Astrocyte of the hippocampus (primary cell): Measurements from ENCODE around the gene TRABD2A.

Experiments used
- DNase-seq: peaks from one replicate; pipeline ENCODE4 v3.0.0; 2011; ENCODE audit warnings: low read depth, low spot score

Gene TRABD2A

DNA sequence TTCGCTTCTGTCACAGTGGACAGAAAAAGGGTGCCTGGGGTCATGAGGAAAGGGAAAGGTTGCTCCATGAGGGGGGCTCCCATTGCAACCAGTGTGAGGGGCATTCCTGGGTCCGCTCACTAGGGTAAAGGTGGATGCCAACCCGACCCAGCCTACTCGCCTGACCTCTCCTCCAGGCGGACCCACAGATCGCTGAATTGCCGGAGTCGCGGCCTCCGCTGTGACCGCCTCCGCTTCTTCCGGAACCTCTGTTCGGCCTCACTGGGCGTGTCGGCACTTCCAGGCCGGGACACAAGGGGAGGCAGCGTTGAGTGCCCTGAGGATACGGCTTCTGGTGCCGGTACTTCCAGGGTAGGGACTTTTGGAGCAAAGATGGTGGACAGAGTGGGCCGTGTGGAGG, 57.1 kb downstream of the TRABD2A start:
- no peak for DNase-seq

DNA sequence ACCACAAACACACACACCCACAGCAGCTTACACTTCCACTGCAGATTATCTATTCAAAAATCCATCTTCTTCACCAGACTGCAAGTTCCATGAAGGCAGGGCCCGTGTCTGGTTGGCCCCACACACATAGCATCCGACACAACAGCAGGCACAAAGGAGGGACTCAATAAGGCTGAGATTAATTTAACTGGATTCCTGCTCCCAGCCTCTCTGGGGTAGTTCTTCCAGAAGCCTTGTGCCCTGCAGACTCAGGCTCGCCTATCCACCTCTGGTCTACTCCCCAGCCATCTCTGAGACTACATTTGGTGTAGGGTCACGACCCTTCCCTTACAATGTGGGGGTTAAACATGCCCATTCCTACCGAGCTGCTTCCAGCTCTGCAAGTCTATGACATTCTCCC, 57.7 kb downstream of the TRABD2A start:
- no peak for DNase-seq

DNA sequence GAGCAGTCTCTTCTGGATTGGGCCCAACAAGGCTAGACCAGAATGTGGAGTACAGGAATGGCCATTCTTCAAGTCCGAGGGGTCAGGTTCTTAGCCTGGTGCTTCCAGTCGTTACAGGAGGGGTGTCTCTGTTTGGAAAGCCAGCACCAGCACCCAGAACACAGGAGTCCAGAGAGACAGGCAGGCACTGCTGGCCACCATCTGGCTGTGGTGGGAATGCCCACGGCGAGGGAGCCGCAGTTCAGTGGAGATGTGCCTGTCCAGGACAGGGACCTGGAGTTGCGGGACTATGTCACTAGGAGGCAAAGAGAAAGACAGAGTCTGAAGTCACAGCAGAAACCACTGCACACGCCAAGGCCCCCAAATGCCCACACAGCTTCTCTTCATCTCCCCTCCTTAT, 59.1 kb downstream of the TRABD2A start:
- DNase-seq = no peak

DNA sequence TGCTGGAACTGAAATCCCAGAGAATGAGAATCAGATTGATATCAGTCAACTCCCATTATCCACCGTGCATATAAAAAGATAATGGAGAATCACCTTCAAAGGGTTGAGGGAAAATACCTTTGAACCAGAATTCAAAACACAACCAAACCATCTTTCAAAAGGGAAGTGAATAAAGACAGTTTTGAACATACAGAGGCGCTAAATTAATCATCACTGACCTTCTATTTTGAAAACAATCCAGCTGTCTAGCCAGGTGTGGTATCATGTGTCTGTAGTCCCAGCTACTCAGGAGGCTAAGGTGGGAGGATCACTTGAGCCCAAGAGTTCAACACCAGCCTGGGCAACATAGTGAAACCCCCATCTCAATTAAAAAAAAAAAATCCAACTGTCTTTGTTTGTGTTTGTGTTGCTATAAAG, 63.6 kb downstream of the TRABD2A start:
- no peak for DNase-seq

DNA sequence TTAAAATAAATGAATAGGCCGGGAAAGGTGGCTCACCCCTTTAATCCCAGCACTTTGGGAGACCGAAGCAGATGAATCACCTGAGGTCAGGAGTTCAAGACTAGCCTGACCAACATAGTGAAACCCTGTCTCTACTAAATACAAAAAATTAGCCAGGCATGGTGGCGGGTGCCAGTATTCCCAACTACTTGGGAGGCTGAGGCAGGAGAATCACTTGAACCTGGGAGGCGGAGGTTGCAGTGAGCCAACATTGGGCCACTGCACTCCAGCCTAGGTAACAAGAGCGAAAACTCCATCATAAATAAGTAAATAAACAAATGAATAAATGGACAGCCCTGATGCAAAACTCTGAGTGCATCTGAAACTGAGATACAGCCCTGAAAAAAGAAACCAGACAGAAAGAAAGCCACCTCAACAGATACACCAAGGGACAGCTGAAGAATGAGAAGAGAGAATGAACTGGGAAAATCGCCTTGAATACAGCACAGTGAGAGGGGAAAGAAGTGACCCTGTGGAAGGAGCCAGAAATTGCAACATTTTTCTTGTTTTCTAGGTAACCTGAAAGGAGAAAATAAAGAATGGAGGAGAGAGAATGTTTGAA, 64.4 kb downstream of the TRABD2A start:
- no peak for DNase-seq

DNA sequence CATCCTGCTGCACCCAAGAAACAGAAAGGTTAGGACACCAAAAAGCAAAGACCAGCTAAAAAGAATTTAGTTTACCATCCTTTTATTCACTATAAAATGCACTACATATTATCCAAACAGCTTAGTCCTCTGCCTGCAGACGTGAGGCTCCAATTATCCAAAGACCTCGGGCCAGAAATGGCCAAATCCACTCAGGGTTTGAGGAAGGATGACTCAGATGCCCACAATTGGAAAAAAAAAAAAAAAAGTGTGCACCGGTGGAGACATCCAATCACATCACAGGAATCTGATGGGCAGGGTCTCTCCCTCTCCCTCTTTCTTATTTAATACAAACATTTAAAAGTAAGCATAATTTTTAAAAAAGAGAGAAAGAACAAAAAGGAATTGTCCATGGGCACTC, 65.7 kb downstream of the TRABD2A start:
- DNase-seq = peak; percentile 30

DNA sequence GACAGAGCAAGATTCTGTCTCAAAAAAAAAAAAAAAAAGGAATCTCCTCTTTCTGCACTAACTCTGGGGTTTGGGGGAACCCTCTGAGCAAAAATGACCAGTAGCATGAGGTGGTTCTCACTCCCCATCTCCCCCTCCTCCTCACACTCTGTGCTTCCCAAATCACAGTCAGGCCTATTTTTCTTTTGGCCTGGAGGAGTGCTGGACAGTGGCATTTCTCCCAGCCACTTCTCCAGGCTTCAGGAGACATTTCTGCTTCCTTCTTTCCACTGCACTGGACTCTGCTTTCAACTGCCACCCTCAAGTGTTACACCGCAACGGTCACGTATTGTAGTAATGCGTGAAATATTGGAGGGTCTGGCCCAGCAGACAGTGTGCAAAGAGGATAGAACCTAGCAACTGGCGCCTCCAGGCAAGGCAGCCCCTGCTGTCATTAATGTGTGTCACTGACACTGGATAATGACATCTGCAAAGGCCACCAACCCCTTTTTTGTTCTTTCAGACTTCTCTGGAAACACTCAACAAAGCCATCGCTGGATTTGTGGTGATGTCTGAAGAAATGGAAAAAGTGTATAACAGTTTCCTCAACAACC, 68.9 kb downstream of the TRABD2A start:
- DNase-seq = no peak

DNA sequence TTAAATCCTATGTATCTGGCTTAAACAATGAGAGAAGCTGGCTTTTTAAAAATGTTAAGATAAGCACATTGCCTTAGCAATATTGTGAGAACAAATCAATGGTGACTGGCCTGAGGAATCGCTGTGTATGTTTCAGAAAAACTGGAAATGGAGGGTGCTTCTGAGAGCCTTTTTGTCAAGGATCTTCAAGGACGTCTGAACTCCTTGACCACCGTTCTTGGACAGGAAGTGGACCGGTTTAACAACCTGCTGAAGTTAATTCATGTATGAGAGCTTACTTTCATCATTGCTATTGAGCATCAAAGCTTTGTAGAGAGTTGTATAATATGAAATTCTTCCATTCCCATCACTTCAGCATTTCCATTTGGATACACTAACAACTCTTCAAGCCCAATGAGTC, 72.6 kb downstream of the TRABD2A start:
- no peak for DNase-seq

DNA sequence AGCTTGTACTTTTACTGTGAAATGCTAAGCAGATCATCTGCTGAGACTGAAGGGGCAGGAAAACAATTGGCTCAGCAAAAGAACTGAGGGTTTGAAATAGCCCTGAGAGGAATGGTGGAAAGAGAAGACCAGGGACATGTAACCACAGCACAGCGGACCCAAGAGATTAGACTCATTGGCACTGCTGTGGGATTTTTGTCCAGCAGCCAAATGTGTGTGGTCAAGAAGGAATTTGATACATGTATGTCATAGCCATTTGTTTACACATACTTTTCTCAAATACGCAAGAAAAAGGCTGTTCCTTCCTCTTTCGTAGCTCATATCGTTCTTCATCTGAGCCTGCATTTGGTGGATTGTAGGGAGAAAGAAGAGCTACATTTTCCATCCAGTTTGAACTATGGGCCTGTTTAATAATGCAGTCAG, 73.8 kb downstream of the TRABD2A start:
- DNase-seq = peak; percentile 97

DNA sequence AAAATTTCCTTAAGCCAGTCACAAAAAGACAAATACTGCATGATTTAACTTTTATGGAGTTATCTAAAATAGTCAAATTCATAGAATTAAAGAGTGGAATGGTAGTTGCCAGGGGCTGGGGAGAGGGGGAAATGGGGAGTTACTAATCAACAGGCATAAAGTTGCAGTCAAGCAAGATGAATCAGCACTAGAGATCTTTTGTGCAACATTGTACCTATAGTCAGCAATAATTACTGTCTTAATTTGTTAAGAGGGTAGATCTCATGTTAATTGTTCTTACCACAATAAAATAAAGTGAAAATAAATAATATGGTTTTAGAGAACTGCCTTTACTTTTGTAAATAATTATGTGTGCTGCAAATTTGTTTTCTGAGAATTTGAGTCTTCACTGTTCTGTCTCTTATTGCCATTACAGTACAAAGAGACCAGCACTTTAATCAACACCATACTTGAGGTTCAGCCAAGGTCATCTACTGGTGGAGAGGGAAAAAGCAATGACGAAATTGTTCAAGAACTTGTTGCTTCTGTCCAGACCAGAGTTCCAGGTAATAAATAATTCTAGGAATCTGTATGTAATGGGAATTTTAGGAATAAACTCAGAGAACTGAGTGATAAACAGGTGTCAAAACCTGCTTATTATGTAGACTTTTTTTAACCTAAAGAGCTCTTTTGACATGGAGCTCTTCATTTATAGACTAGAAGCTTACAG, 75.5 kb downstream of the TRABD2A start:
- no peak for DNase-seq

DNA sequence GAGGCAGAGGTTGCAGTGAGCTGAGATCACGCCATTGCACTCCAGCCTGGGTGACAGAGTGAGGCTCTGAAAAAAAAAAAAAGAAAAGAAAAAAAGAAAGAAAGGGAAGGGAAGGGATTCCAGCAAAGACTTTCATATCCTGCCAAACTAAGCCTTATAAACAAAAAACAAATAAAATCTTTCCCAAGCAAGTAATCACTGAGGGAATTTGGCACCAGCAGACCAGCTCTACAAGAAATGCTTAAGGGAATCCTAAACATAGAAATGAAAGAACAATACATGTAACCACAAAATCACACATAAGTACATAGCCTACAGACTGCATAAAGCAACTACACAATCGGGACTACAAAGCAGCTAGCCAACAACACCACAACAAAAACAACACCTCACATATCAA, 79.1 kb downstream of the TRABD2A start:
- DNase-seq = no peak

DNA sequence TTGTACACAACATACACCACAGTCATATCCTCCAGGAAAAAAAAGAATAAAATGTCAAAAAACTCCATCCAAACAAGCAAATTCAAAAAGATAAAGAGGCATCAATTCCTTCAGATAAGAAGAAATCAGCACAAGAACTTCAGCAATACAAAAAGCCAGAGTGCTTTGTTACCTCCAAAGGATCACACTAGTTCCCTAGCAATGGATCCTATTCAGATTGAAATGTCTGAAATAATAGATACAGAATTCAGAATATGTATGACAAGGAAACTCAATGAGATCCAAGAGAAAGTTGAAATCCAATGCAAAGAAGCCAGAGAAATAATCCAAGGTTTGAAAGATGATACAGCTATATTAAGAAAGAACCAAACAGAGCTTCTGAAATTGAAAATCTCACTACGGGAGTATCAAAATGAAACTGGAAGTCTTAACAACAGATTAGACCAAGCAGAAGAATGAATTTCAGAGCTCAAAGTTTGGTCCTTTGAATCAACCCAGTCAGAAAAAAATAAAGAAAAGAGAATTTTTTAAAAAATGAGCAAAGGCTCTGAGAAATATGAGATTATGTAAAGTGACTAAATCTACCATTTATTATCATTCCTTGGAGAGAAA, 80.6 kb downstream of the TRABD2A start:
- DNase-seq = no peak

DNA sequence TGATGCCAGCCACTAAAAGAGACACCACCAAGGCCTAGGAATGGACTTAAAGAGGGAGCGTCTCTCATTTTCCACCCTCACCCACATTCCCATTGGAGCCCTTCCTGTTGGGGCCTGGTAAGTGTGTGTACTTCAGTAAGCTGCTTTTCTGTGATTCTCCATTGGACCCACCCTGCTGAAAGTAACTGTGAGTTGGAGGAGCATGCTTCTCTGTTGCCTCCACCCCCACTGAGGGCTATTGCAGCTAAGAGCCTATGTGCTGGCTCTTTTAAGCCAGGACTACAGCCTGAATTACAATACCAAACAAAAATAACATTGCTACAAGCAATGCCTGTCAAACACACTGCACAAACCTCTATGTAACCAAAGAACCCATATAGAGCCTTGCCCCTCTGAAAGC, 81.1 kb downstream of the TRABD2A start:
- DNase-seq = no peak

DNA sequence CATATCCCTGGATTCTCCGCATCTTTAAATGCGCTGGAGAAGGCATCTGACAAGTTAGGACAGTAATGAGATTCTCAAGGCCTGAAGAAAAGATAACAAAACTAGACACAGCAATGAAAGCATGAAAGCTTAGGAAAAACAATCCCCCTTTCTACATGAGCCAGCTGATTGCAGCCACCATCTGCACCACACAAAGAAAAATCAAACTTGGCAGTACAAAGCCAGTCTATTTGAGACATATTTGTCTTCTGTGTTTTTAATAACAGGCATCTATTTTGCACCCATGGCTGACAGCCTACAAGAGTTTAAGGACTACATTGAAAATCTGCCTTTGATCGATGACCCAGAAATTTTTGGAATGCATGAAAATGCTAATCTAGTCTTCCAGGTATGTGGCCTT, 83.6 kb downstream of the TRABD2A start:
- DNase-seq = no peak

DNA sequence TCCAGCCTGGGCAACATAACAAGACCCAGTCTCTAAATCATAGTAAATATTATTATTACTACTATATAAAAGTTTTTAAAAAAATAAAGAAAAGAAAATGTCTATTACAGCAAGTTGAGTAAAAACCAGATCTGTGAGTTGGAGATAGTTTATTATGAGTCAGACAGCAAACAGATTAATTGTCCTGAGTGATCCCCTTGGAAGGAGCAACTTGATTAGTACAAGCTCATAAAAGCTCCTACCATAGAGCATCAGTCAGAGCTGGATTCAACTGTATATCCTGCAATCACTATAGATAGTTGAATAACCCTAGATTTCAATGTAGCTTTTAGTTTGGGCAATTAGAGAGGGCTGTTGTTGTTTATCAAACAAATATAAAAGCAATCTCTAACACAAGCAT, 84.1 kb downstream of the TRABD2A start:
- no peak for DNase-seq

DNA sequence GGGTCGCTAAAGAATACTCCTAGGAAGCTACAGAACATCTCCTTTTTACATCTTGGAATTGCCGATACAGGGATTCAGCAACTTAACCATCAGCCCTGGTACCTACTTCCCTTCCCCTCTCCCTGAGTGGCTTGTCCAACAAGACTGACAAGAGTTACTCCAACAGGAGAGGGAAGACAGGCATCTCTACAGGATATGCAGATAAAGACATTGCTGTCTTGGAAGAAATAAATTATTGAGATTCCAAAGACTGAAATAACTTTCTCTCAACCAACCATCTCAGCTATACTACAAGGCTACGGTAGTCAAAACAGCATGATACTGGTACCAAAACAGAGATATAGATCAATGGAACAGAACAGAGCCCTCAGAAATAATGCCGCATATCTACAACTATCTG, 87.2 kb downstream of the TRABD2A start:
- no peak for DNase-seq

DNA sequence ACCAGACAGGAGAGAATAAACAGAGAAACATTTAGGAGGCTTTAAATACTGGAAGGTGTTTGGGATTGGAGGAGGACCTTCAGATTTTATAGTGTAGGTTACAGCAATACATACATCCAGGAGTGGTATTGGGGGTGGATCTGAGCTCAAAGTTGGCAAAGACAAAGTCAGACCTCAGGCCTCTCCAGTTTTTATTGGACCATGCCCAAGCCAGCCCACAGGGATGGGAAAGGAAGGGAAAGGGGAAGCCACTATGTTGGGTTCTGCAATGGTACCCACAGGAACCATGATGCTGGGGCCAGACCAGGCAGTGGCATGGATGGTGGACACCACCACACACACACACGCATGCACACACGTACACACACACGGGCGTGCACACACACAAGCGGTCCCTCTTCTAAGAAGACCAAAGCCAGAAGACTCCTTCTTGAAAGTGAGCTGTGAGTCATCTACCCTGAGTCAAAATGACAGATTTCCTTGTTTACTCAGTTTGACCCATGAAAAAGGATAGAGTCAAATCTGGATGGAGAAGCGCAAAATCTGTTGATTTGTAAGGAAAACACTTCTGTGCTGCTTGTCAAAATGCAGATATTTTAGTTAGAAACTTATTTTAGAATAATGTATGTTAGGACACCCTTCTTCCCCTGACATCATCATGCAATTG, 87.9 kb downstream of the TRABD2A start:
- DNase-seq = no peak

DNA sequence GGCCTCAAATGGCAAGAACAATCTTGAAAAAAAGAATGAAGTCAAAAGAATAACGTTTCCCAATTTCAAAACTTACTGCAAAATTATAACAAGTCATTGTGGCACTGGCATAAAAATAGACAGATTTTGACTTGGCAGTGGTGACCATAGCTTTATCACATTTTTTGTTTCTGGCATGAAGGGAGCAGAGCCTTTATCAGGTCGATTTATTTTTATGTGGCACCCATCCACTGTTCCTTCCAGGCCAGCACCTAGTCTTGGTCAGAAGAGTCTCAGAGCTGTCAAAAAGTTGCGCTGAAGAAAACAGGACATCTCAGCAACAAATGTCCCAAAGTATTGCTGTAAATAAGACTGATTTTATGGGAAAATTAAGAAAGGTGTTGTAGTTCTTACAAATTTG, 92.4 kb downstream of the TRABD2A start:
- DNase-seq = no peak

DNA sequence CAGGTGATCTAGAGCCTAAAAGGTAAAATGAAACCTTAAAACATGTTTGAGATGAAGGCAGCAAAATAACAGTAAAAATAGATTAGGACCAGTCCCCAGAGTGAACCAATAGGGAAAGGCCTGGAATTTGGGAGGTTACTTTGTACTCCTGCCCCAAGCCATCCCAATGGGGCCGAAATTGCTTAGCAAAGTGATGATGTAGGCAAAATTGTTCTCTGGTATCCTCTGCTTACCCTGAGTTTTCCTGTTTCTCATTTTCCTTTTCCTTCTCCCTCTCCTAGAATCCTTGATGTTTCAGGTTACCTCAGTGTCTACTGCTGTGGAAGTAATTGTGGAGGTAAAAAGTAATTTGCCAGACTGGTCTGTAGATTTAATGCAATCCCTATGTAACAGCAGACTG, 92.9 kb downstream of the TRABD2A start:
- no peak for DNase-seq

DNA sequence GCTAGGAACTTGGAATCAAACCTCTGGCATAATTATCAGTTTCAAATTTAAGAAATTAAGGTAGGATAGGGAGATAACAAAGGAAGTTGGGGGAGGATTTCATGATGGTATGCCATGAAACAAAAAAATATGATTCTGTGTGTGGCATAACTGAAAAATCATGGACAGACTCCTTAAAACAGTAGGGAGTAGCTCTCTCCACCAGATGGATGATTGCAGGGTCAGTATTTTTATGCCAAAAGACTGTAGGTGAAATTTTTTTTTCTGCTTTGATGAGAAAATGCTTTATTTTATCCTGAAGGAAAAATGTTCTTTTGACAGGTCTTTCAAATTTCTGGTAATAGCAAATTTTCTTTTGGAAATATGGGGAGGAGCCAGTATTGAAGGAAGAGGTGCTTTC, 94.3 kb downstream of the TRABD2A start:
- no peak for DNase-seq

DNA sequence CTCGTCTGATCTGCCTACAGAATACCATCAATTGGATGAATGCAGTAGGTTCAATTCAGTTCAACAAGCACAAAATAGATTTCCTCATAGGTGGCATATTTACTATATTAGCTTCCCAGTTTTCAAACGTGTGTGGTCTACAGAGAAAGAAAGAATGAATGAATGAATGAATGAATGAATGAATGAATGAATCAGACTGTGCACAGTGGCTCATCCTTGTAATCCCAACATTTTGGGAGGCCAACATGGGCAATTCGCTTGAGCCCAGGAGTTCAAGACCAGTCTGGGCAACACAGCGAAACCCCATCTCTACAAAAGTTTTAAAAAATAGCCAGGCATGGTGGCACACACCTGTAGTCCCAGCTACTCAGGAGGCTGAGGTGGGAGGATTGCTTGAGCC, 94.9 kb downstream of the TRABD2A start:
- DNase-seq = no peak

DNA sequence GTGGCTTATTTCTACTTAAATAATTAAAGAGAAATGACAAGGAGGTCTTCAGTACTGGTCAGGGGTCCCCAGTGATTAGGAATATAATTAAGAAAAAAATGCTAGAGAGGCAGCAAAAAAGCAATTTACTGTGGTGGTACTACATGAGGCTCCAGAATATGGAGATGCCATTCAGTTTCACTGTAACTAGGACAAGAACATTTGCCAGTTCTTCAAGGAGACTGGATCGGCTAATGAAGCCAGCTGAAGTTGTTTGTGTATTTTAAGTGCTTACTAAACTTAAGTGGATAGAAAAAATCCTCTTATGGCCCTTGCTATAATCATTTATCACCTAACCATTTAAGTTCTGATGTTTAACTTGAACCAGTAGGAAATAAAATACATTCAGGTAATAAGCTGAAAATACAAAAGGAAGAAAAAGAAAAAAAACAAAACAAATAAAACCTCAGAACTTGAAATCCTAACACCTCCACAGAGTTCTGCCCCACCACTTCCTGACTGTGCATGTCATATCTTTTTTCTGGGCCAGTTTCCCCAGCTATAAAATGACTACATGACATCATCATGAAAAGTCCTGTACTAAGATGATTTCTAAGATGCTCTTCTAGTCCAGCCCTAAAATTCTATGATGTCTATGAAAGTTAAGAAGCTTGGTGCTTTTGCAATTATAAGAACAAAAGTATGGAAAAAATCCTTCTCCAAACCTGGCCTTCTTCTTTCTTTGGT, 98.0 kb downstream of the TRABD2A start:
- no peak for DNase-seq
